Measurements from ENCODE around the gene ALOX12B.
"Not testable (repeated sequence)": the region's sequence is repeated elsewhere in the genome, so short reads cannot be mapped to it uniquely, and the experiment has no call there.

Gene ALOX12B

GRCh38 chr17:8081876-8082275, 5.6 kb downstream of the ALOX12B start:
- DNase-seq = no peak

GRCh38 chr17:8080799-8081219, 6.7 kb downstream of the ALOX12B start:
- no peak for DNase-seq

- DNase-seq = no peak
These were observed 7.2 kb downstream of the ALOX12B start for GRCh38 chr17:8080208-8080798.

GRCh38 chr17:8079291-8080207, 8.0 kb downstream of the ALOX12B start:
- DNase-seq = peak; percentile 53

- DNase-seq = not testable (repeated sequence)
These were observed 9.6 kb downstream of the ALOX12B start for GRCh38 chr17:8077939-8078338.

GRCh38 chr17:8076502-8077266, 10.8 kb downstream of the ALOX12B start:
- DNase-seq = no peak

GRCh38 chr17:8075574-8076342, 11.8 kb downstream of the ALOX12B start:
- no peak for DNase-seq

- DNase-seq = no peak
These were observed 12.4 kb downstream of the ALOX12B start for GRCh38 chr17:8075081-8075480.

GRCh38 chr17:8074554-8074953, 13.0 kb downstream of the ALOX12B start:
- DNase-seq = no peak

- peak; percentile 69 for DNase-seq
These were observed 13.7 kb downstream of the ALOX12B start for GRCh38 chr17:8073627-8074484.

GRCh38 chr17:8072729-8073461, 14.6 kb downstream of the ALOX12B start:
- no peak for DNase-seq

- DNase-seq = no peak
These were observed 15.2 kb downstream of the ALOX12B start for GRCh38 chr17:8072341-8072728.

- no peak for DNase-seq
These were observed 16.0 kb downstream of the ALOX12B start for GRCh38 chr17:8071496-8071895.

- DNase-seq = no peak
These were observed 18.0 kb downstream of the ALOX12B start for GRCh38 chr17:8069587-8069860.

- peak; percentile 84 for DNase-seq
These were observed 18.6 kb downstream of the ALOX12B start for GRCh38 chr17:8068736-8069586.

GRCh38 chr17:8067806-8068205, 19.7 kb downstream of the ALOX12B start:
- peak; percentile 36 for DNase-seq

- DNase-seq = no peak
These were observed 20.4 kb downstream of the ALOX12B start for GRCh38 chr17:8066841-8067775.

GRCh38 chr17:8064561-8065019, 22.9 kb downstream of the ALOX12B start:
- DNase-seq = no peak

Data from inflammatory macrophage treated with lipopolysaccharide for 4 hours (primary cell).